Subcutaneous adipose tissue (tissue), 4 donors: ENCODE data around the gene WDR47. TPM values are rescaled to one million over a fixed set of nuclear protein-coding genes. Genes with fewer than 3 reads are reported as not detected.

Experiments used
- CTCF ChIP-seq: fragments of 450-650 bp; IDR thresholded peaks from one replicate; pipeline ENCODE4 v1.5.1; 2016; ENCODE audit warnings: low read depth, mild to moderate bottlenecking, control low read depth, antibody characterized with exemption, moderate library complexity
- small RNA-seq: library from RNA; depleted of rRNA; stranded (forward); fragments of <200 nt; gene quantifications from one replicate; pipeline ENCODE3, GENCODE V24; 2016
- total RNA-seq, 4 donors: library from RNA; depleted of rRNA; stranded (reverse); fragments of >200 nt; gene quantifications; one replicate each; pipeline ENCODE4 v1.1.0, GENCODE V29; 2016

Gene WDR47
- total RNA-seq, 4 donors from 2014 or later: 13.0 to 18.1 (median 13.7) TPM

- no peak for TF ChIP-seq CTCF
These were observed 105.7 kb downstream of the WDR47 start for GRCh38 chr1:108936170-108936569.

- no peak for TF ChIP-seq CTCF
These were observed 108.0 kb downstream of the WDR47 start for GRCh38 chr1:108933944-108934343.

GRCh38 chr1:108925920-108926319 is 116.0 kb downstream of the WDR47 start:
- no peak for TF ChIP-seq CTCF

Small RNA genes within 50 kb of the gene (small RNA-seq; reads per million reads assigned to genes)
- gene BX679664.1 (not detected), gene BX679664.2 (not detected)

Other genes with a start within 250 kb of the WDR47 start
- gene AKNAD1, start 185.0 kb downstream of the WDR47 start, total RNA-seq: 1 to 10 TPM in 2 of 4 donors, under 1 TPM in 1, not detected in 1; 0.57 to 2.9 (median 1.3) TPM
- 10 to 100 TPM; 19.2 to 27.4 (median 22.2) TPM for gene GPSM2, start 165.1 kb downstream of the WDR47 start, total RNA-seq
- gene CLCC1, start 78.6 kb downstream of the WDR47 start, total RNA-seq: 10 to 100 TPM; 22.8 to 27.3 (median 26.2) TPM
- gene TAF13, start 33.9 kb upstream of the WDR47 start, total RNA-seq: 100 to 1,000 TPM in 1 of 4 donors, 10 to 100 TPM in 3; 19.2 to 102 (median 25.9) TPM
- 10 to 100 TPM; 26.9 to 35.0 (median 30.6) TPM for gene TMEM167B, start 48.7 kb upstream of the WDR47 start, total RNA-seq
- gene ELAPOR1, start 72.0 kb upstream of the WDR47 start, total RNA-seq: 1 to 10 TPM in 1 of 4 donors, under 1 TPM in 2, not detected in 1; 0.22 to 2.1 (median 0.51) TPM
- gene SARS1, start 171.8 kb upstream of the WDR47 start, total RNA-seq: 100 to 1,000 TPM; 102 to 137 (median 122) TPM
- gene CELSR2, start 207.4 kb upstream of the WDR47 start, total RNA-seq: 1 to 10 TPM in 2 of 4 donors, under 1 TPM in 2; 0.65 to 1.5 (median 1.2) TPM
- 1 to 10 TPM; 2.6 to 7.6 (median 5.9) TPM for gene PSRC1, start 241.0 kb upstream of the WDR47 start, total RNA-seq